Activated CD8-positive, alpha-beta T cell treated with anti-CD3 and anti-CD28 coated beads, Interleukin-2, amount 10 ng/mL, durations not matched to agents 7 days and 5 days (primary cell): ENCODE data around the gene NEDD4. TPM values are rescaled to one million over a fixed set of nuclear protein-coding genes. Genes with fewer than 3 reads are reported as not detected.
"Not testable (repeated sequence)": the region's sequence is repeated elsewhere in the genome, so short reads cannot be mapped to it uniquely, and the experiment has no call there.

Experiments
- ATAC-seq: fragments of 150-1000 bp; cut with Tn5 transposase; one replicate; pipeline ENCODE4 v1.10.0; 2021; ENCODE audit warnings: moderate library complexity
- CTCF ChIA-PET: fragments of 350-600 bp; sonication (Branson Sonifier 250); formaldehyde crosslinking; loops from one replicate; lab custom pipeline; 2021; ENCODE audit warnings: antibody characterized with exemption; lab: Charles Lee
- POLR2A ChIA-PET: fragments of 350-600 bp; sonication (Branson Sonifier 250); formaldehyde crosslinking; loops from one replicate; lab custom pipeline; 2021; ENCODE audit warnings: antibody characterized with exemption; lab: Charles Lee
- DNase-seq: peaks from one replicate; pipeline ENCODE4 v3.0.0-alpha.2; 2020
- H3K27ac Mint-ChIP-seq: one replicate; pipeline ENCODE4 v1.8.0; 2021; ENCODE audit warnings: mild to moderate bottlenecking, mixed read lengths
- H3K27me3 Mint-ChIP-seq: one replicate; pipeline ENCODE4 v1.8.0; 2021; ENCODE audit warnings: low read depth, mixed read lengths
- H3K36me3 Mint-ChIP-seq: one replicate; pipeline ENCODE4 v1.8.0; 2021; ENCODE audit warnings: low read depth, mixed read lengths
- H3K4me1 Mint-ChIP-seq: one replicate; pipeline ENCODE4 v1.8.0; 2021; ENCODE audit warnings: low read depth, mixed read lengths
- H3K4me3 Mint-ChIP-seq: one replicate; pipeline ENCODE4 v1.8.0; 2021; ENCODE audit warnings: mild to moderate bottlenecking, mixed read lengths
- H3K9me3 Mint-ChIP-seq: one replicate; pipeline ENCODE4 v1.8.0; 2022; ENCODE audit warnings: mixed read lengths; ENCODE audit not compliant: insufficient read depth
- total RNA-seq, 2 experiments: library from RNA; stranded (reverse); gene quantifications; one replicate each; pipeline ENCODE4 v1.2.3, GENCODE V29; 2021

The NEDD4 gene
- total RNA-seq, 2 experiments from 2014 or later, result 5.7 to 6.2 TPM

DNA sequence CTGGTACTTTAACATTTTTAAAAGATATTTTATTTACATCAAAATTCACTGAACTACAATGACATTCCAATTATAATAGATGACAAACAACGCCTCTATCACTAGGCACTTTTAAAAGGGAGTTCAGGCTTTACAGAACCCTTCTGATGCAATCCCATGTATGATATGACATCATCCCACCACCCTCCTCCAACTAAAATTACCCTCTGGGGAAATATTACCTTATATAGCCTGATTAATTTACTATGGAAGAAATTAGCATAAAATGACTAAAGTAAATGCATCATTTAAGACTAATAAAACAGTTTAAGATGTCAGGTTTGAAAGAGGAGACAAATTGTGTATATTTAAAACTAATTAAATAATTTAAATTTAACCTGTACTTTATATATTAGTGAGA is 10.4 kb upstream of the NEDD4 start:
- H3K27ac Mint-ChIP-seq, H3K36me3 Mint-ChIP-seq, DNase-seq, H3K4me3 Mint-ChIP-seq, H3K4me1 Mint-ChIP-seq, ATAC-seq, POLR2A ChIA-PET, CTCF ChIA-PET, H3K9me3 Mint-ChIP-seq: not testable (repeated sequence)
- H3K27me3 Mint-ChIP-seq, result peaks cover 36% of the 10 kb centered on the region

DNA sequence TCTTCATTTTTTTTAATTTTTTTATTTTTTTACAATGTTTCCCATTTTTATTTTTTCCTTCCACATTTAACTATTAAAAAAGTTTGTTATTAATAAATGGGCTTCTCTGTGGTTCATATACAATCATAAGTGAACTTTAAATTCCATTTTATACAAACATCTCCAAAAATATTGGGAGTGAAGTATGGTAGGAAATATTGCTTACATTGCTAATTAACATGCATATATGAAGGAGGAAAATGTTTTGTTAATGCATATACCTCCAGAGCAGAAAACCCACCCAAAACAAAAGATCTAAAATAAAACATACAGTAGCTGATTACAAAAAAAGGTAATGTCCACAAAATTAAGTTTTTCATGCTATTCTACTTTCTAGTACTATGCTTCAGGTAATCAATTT is 9.9 kb upstream of the NEDD4 start:
- H3K27ac Mint-ChIP-seq, CTCF ChIA-PET, POLR2A ChIA-PET, H3K9me3 Mint-ChIP-seq, ATAC-seq, H3K4me1 Mint-ChIP-seq, H3K36me3 Mint-ChIP-seq, DNase-seq, H3K4me3 Mint-ChIP-seq: not testable (repeated sequence)
- H3K27me3 Mint-ChIP-seq, result peaks cover 38% of the 10 kb centered on the region

DNA sequence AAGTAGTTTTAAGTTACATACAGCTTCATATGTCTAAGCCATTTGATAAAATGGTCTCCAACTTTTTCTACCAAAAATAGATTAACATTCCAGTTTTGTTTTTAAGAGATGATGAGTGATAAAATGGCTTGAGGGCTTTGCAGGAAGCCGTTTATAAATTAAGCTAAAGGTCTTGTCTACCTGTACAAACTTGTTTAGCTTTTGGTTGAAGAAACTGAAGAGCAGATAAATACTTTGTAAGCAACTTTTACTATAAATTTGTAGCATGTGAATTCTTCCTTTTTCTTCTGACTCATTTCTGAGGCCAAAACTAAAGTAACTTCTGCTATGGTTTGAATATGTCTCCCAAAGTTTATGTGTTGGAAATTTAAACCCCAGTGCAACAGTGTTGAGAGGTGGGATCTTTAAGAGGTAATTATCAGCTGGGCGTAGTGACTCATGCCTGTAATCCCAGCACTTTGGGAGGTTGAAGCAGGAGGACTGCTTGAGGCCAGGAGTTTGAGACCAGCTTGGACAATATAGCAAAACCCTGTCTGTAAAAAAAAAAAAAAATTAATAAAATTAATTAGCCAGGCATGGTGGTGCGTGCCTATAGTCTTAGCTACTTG is 8.2 kb upstream of the NEDD4 start:
- H3K36me3 Mint-ChIP-seq, result no peaks in the 10 kb centered on the region
- H3K4me1 Mint-ChIP-seq, result no peaks in the 10 kb centered on the region
- H3K9me3 Mint-ChIP-seq, result no peaks in the 10 kb centered on the region
- CTCF ChIA-PET, result interaction anchor here (1.5 kb wide), 1 partner anchor 9 kb away, joined by 4 read pairs; no protein-coding TSS in a partner anchor
- no peak overlapping the region for H3K27ac Mint-ChIP-seq
- H3K4me3 Mint-ChIP-seq, result no peak overlapping the region
- POLR2A ChIA-PET, result no interaction called here
- H3K27me3 Mint-ChIP-seq, result peaks cover 45% of the 10 kb centered on the region
- no peak for DNase-seq
- ATAC-seq, result no peak

DNA sequence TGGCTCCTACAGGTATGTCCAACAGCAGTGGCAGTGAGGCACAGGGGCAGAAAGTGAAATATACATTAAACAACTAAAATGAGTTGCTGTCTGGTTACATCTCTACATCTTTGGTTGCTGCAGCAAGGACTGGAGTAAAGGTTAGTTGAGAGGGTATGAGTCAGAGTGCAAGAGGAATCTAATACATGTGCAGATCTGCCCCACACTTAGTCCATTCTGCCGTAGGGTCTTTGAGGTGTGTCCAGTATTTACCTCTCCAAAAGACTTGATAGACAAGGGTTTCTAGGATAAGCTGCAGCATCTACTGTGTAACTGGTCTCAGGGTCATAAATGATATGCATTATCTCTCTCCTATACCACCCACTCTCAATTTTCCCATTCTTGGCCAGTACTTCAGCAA is 6.2 kb upstream of the NEDD4 start:
- Mint-ChIP-seq H3K27ac (no peak overlapping the region), H3K4me3 (no peak overlapping the region), H3K9me3 (no peaks in the 10 kb centered on the region), H3K27me3 (peaks cover 47% of the 10 kb centered on the region), H3K36me3 (no peaks in the 10 kb centered on the region), H3K4me1 (no peaks in the 10 kb centered on the region)
- CTCF ChIA-PET, result no interaction called here
- DNase-seq (no peak), ATAC-seq (no peak)
- POLR2A ChIA-PET, result no interaction called here

DNA sequence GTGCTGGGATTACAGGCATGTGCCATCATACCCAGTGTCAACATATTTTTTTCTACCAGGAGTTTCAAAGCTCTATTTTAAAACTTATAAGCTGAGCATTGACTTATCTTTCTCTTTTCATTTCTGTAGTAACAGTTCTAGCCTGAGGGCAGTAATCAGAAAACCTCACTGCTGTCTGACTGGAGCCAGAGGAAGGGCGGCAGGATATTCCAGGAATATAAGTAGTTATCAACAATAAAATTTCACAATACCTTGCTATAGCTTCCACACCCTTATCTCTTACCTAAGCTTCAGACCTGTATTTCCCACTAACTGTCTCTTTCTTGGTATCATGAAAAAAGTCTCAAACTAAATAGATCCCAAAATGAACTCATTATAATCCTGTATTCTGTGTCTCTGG is 5.1 kb upstream of the NEDD4 start:
- POLR2A ChIA-PET, result no interaction called here
- Mint-ChIP-seq H3K9me3 (no peaks in the 10 kb centered on the region), H3K36me3 (no peaks in the 10 kb centered on the region), H3K27me3 (peaks cover 52% of the 10 kb centered on the region), H3K4me1 (no peaks in the 10 kb centered on the region), H3K27ac (no peak overlapping the region), H3K4me3 (no peak overlapping the region)
- DNase-seq, result no peak
- no peak for ATAC-seq
- CTCF ChIA-PET, result interaction anchor here (0.9 kb wide), 1 partner anchor 84 kb away, joined by 3 read pairs; no protein-coding TSS in a partner anchor

DNA sequence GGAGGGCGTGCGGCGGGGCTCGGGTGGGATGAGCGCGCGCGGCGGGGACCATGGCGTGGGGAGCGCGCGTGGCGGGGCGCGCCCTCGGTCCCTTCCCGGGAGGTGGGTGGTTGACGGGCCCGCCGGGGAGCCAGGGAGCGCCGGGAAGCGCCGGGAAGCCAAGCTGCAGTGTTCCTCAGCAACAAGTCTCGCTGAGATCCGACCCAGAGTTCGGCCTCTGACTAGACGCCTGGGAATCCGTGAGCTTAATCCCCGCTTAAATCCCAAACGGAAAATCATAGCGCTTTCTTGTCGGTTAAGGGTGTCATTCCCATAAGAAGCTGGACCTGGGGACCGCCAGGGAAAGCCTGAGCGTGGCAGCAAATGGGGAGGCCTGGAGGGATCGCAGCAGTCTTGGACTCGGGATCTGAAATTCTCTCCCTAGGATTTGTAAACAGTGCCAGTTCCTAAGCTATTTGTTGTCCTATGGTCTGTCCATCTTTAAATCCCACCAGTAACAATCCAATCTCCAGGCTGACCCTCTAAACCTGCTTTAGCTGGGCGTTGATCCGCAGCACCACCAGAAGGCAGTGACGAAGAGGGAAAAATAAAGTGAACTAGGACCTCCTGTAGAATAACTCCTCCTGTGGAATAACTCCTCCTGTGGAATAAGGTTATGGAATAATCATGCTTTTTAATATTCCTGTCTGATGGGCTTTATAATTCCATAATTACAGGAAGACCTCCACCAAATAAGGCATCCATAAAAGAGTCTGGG is 570 bp upstream of the NEDD4 start:
- CTCF ChIA-PET, result interaction anchor here (0.7 to 3.5 kb wide), 4 partner anchors 44 to 188 kb away, joined by 3 to 14 read pairs (median 4); no protein-coding TSS in a partner anchor
- Mint-ChIP-seq H3K4me1 (peaks cover 9% of the 10 kb centered on the region), H3K27me3 (peaks cover 39% of the 10 kb centered on the region), H3K4me3 (peak overlapping the region; percentile 63), H3K9me3 (no peaks in the 10 kb centered on the region), H3K27ac (no peak overlapping the region), H3K36me3 (no peaks in the 10 kb centered on the region)
- DNase-seq (no peak), ATAC-seq (no peak)
- POLR2A ChIA-PET, result no interaction called here

DNA sequence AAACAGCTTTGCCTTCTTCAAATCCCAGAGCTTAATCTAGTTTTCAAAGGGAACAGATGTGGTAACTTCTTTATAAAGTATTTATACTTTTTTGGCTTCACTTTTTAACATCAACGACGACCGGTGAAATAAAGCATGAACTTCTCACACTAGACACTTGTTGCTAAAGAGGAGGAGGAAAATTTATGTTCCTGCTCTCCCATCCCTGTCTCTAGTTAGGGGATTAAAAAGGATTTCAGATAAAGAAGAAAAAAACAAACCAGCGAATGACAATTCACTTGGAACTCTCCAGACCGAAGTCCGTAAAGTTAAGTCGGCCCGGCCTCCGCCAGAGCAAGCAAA is 672 bp downstream of the NEDD4 start:
- peaks cover 9% of the 10 kb centered on the region for H3K4me1 Mint-ChIP-seq
- peaks cover 2% of the 10 kb centered on the region for H3K36me3 Mint-ChIP-seq
- CTCF ChIA-PET, result interaction anchor here (0.8 to 3.5 kb wide), 6 partner anchors 8 to 252 kb away, joined by 3 to 14 read pairs (median 4); no protein-coding TSS in a partner anchor
- POLR2A ChIA-PET, result interaction anchor here (0.9 kb wide), 1 partner anchor 253 kb away, joined by 3 read pairs; no protein-coding TSS in a partner anchor
- peaks cover 29% of the 10 kb centered on the region for H3K27me3 Mint-ChIP-seq
- peak overlapping the region; percentile 78 for H3K4me3 Mint-ChIP-seq
- no peak for DNase-seq
- H3K27ac Mint-ChIP-seq, result no peak overlapping the region
- ATAC-seq, result no peak
- no peaks in the 10 kb centered on the region for H3K9me3 Mint-ChIP-seq

DNA sequence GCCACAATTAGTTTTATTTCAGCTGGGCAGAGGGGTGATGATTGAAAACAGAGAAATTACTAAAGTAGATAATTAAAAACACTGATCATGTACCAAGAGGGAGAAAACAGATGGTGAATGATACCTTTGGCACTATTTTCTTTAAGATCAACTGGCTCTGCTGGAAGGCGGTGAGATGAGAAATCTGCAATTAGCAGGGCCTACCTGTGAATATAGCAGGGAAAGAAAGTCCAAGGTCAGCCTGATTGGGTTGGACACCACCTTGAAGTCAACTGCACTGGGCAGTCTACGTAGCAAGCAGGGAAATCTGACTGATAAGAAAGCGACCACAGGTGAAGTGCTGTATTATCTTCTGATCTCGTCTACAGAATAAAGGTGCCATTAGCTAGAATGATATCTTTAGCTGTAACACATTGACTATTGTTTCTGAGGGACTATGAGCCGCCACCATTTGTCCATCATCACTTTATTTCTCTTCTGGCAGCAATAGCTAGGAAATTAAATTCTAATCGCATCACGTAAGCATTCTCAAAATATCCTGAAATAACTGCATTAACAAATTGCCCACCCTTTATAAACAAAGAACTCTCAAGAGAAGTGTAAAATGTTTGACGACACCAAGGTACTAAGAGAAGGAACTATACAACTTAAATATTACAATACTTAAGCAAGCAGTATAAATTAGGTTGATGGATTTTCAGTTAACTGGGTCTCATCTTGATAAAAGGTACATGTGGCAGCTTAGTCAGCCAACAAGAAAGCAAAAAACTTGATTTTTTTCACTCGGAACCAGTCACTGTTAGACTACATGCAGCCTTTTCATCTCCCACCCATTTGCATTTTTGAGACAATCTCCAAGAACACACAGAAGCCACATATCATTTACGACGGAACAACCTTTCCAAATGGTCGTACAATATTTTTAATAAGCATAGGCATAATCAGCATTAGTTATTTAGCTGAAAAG is 1.3 kb downstream of the NEDD4 start:
- Mint-ChIP-seq H3K27me3 (peaks cover 26% of the 10 kb centered on the region), H3K4me1 (peaks cover 9% of the 10 kb centered on the region), H3K9me3 (no peaks in the 10 kb centered on the region), H3K4me3 (peak overlapping the region; percentile 78), H3K27ac (no peak overlapping the region), H3K36me3 (peaks cover 2% of the 10 kb centered on the region)
- ChIA-PET CTCF (interaction anchor here (0.8 to 3.5 kb wide), 7 partner anchors 9 to 253 kb away, joined by 3 to 14 read pairs (median 3); no protein-coding TSS in a partner anchor), POLR2A (interaction anchor here (0.9 kb wide), 1 partner anchor 254 kb away, joined by 3 read pairs; no protein-coding TSS in a partner anchor)
- ATAC-seq (no peak), DNase-seq (no peak)

DNA sequence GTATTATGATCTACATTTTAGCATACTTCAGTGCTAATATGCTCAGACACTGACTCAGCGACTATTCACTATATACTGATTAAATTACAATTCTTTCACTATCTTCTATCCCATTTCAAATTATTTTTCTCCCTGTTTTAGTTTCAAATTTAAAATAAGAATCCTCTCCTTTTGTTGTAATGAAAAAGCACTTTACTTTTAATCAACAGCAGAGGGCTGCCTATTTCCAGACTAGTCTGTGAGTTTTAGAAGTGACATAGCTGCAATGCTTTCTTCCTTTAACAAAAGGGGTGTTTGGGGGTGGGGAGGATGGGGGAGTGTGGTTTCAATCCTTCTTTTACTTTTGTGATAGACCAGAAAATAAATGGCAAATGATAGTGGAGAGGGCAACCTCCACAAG is 2.4 kb downstream of the NEDD4 start:
- Mint-ChIP-seq H3K9me3 (no peaks in the 10 kb centered on the region), H3K36me3 (peaks cover 2% of the 10 kb centered on the region), H3K4me1 (peaks cover 9% of the 10 kb centered on the region), H3K4me3 (no peak overlapping the region), H3K27me3 (peaks cover 16% of the 10 kb centered on the region), H3K27ac (no peak overlapping the region)
- CTCF ChIA-PET, result interaction anchor here (3.5 kb wide), 1 partner anchor 62 kb away, joined by 14 read pairs; no protein-coding TSS in a partner anchor
- POLR2A ChIA-PET, result no interaction called here
- DNase-seq (no peak), ATAC-seq (no peak)

DNA sequence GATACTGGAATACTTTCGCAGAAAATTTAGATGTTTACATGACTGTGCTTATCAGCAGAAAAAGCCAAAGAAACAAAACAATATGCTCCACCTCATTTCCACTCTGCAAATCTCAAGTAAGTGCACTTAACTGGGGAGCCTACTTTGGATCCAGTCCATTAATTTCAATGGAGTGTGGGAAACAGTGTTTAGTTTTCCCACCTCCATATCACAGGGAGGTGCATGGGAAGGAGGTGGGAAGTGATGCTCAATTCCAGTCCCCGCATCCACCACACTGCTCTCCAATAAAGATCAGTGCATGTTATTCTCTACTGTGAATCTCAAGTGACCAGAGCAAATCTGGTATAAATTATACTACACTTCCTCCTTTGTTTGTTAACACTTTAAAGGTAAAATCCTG is 2.9 kb downstream of the NEDD4 start:
- CTCF ChIA-PET, result no interaction called here
- no peak overlapping the region for H3K4me3 Mint-ChIP-seq
- no peaks in the 10 kb centered on the region for H3K9me3 Mint-ChIP-seq
- peaks cover 2% of the 10 kb centered on the region for H3K36me3 Mint-ChIP-seq
- DNase-seq (no peak), ATAC-seq (no peak)
- POLR2A ChIA-PET, result no interaction called here
- H3K27me3 Mint-ChIP-seq, result peaks cover 11% of the 10 kb centered on the region
- H3K27ac Mint-ChIP-seq, result no peak overlapping the region
- peaks cover 9% of the 10 kb centered on the region for H3K4me1 Mint-ChIP-seq

DNA sequence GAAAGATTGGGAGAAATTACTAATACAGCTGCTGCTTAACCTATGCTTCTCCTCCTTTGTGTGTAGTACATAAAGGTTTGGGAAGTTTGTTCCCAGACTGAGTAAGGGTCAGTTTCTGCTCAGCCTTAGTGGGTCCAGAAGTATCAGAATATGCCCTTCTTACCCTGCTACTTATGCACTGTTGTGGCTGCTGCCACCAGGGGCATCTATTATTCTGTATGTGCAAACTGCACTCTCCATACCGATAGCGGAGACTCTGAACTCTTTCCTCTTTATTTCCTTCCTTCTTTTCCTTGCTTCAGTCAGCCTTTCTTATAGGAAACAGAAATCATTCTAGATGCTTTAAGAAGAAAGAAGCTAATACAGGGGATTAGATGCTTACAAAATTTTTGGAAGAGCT is 4.0 kb downstream of the NEDD4 start:
- Mint-ChIP-seq H3K27me3 (peaks cover 9% of the 10 kb centered on the region), H3K9me3 (no peaks in the 10 kb centered on the region), H3K4me1 (peaks cover 9% of the 10 kb centered on the region), H3K27ac (no peak overlapping the region), H3K4me3 (no peak overlapping the region), H3K36me3 (peaks cover 2% of the 10 kb centered on the region)
- POLR2A ChIA-PET, result no interaction called here
- DNase-seq (no peak), ATAC-seq (no peak)
- CTCF ChIA-PET, result no interaction called here
